Vagina (tissue), 2 donors: ENCODE measurements around the gene PPFIA4. TPM values are rescaled to one million over a fixed set of nuclear protein-coding genes. Genes with fewer than 3 reads are reported as not detected.

Source experiments
- DNase-seq, 2 donors: peaks; one replicate each; pipeline ENCODE4 v3.0.0-alpha.2; 2017; ENCODE audit errors: extremely low spot score in 2 of 2
- H3K27ac ChIP-seq: fragments of 200-600 bp; sonication (generic); one replicate; pipeline ENCODE4 v1.5.1; 2019
- H3K27me3 ChIP-seq: fragments of 200-600 bp; sonication (generic); one replicate; pipeline ENCODE4 v1.5.1; 2019
- H3K36me3 ChIP-seq, 2 donors: fragments of 200-600 bp; sonication (generic); one replicate each; pipeline ENCODE4 v1.5.1; 2017 to 2019
- H3K4me1 ChIP-seq: fragments of 200-600 bp; sonication (generic); one replicate; pipeline ENCODE4 v1.5.1; 2019
- H3K4me3 ChIP-seq, 2 donors: fragments of 200-600 bp; sonication (generic); 1 replicate in 1 of 2; 2 replicates in 1 of 2; pipeline ENCODE4 v1.5.1; 2016 to 2019
- H3K9me3 ChIP-seq: fragments of 200-600 bp; sonication (generic); one replicate; pipeline ENCODE4 v1.5.1; 2019
- POLR2A ChIP-seq, 2 donors: fragments of 450-650 bp; IDR thresholded peaks; one replicate each; pipeline ENCODE4 v1.6.1; 2017; ENCODE audit warnings: antibody characterized with exemption in 2 of 2, mild to moderate bottlenecking in 2 of 2, moderate library complexity in 2 of 2
- POLR2AphosphoS5 ChIP-seq, 2 donors: sonication (generic); formaldehyde crosslinking; IDR thresholded peaks; one replicate each; pipeline ENCODE4 v1.9.0; 2017; ENCODE audit warnings: antibody characterized with exemption in 2 of 2, mild to moderate bottlenecking in 2 of 2, low read depth in 1 of 2; ENCODE audit not compliant: insufficient read depth in 1 of 2
- intact Hi-C: fragments of 100-400 bp; cut with DNase I; formaldehyde crosslinking; loops from one replicate; pipeline ENCODE4 v1.15.1; 2023
- total RNA-seq: library from RNA; depleted of rRNA; stranded (reverse); fragments of >200 nt; gene quantifications from one replicate; pipeline ENCODE4 v1.2.3, GENCODE V29; 2016
- TF ChIP-seq, protein P1 (sequence below), 3 experiments: fragments of 450-650 bp in 2 of 3; fragments of 200-600 bp in 1 of 3; sonication (generic) in 1 of 3; IDR thresholded peaks; one replicate each; pipeline ENCODE4 v1.5.1; 2017 to 2019; ENCODE audit warnings: antibody characterized with exemption in 3 of 3, mild to moderate bottlenecking in 2 of 3, moderate library complexity in 2 of 3

Gene PPFIA4
- total RNA-seq, 1 donor from 2014 or later: 11.5 TPM

DNA sequence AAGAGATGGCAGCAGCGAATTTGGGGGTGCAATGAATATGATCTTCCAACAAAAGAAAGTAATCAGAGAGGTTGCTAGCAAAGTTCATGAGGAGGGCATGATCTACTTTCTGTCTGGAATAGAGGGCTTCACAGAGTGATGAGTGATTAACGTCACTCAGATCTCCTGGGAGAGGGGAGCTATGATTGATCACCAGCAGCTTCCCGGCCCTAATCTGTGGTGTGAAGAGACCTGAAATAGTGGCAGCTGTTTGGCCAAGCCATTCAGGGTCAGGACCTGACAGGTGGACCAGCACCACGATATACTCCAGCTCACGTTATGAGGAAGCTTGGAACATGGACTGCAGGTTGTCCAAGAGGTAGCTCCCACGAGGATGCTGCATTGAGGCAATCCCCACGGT is 39.0 kb upstream of the PPFIA4 start:
- TF ChIP-seq POLR2AphosphoS5 (IDR thresholded peaks at IDR 0.05; ENCODE audit: insufficient read depth in 1 of 2, low read depth in 1 of 2): no peak
- no peak for TF ChIP-seq POLR2A (IDR thresholded peaks at IDR 0.05)
- TF ChIP-seq, protein P1, sequence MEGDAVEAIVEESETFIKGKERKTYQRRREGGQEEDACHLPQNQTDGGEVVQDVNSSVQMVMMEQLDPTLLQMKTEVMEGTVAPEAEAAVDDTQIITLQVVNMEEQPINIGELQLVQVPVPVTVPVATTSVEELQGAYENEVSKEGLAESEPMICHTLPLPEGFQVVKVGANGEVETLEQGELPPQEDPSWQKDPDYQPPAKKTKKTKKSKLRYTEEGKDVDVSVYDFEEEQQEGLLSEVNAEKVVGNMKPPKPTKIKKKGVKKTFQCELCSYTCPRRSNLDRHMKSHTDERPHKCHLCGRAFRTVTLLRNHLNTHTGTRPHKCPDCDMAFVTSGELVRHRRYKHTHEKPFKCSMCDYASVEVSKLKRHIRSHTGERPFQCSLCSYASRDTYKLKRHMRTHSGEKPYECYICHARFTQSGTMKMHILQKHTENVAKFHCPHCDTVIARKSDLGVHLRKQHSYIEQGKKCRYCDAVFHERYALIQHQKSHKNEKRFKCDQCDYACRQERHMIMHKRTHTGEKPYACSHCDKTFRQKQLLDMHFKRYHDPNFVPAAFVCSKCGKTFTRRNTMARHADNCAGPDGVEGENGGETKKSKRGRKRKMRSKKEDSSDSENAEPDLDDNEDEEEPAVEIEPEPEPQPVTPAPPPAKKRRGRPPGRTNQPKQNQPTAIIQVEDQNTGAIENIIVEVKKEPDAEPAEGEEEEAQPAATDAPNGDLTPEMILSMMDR (IDR thresholded peaks at IDR 0.05): no peak
- Histone ChIP-seq H3K27me3 (no peaks in the 10 kb centered on the region), H3K9me3 (no peaks in the 10 kb centered on the region), H3K36me3 (no peaks in the 10 kb centered on the region), H3K27ac (no peak overlapping the region), H3K4me1 (no peaks in the 10 kb centered on the region), H3K4me3 (no peak overlapping the region)
- DNase-seq: no peak
- intact Hi-C loops: no loop called here

DNA sequence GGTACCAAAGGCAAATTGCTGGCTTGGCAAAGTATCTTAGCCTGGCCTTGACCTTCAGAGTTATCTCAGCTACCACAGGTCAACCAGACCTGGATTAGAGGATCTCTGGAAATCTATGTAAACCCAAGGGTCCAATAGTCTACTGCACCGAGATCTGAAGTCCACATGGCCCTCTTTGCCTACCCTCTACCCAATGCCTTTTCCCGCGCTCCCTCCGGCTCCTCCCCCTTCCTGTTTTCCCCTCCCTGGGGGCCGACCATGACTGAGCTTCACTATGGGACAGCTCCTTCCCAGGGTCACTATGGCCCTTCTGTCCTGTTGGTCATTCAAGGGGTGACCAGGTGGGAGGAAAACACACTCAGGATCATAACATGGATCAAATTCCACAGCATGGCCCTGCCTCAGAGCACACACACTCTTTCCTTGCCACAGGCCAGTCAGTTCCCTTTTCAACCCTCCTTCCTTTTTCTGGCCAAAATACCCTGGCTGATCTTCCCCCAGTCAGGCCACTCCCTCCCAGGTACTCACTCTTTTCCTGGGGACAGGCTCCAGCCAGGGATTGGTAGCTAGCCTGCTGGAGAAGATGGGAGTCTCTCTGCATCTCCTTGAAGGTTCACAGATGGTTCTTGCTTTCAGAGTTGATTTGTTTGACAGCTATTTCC is 38.2 kb upstream of the PPFIA4 start:
- Histone ChIP-seq H3K36me3 (no peaks in the 10 kb centered on the region), H3K27ac (no peak overlapping the region), H3K4me3 (no peak overlapping the region), H3K9me3 (no peaks in the 10 kb centered on the region), H3K4me1 (no peaks in the 10 kb centered on the region), H3K27me3 (no peaks in the 10 kb centered on the region)
- TF ChIP-seq POLR2AphosphoS5 (IDR thresholded peaks at IDR 0.05; ENCODE audit: insufficient read depth in 1 of 2, low read depth in 1 of 2) (no peak), POLR2A (IDR thresholded peaks at IDR 0.05) (no peak)
- TF ChIP-seq, protein P1 (IDR thresholded peaks at IDR 0.05): no peak
- DNase-seq: no peak
- intact Hi-C loops: no loop called here

DNA sequence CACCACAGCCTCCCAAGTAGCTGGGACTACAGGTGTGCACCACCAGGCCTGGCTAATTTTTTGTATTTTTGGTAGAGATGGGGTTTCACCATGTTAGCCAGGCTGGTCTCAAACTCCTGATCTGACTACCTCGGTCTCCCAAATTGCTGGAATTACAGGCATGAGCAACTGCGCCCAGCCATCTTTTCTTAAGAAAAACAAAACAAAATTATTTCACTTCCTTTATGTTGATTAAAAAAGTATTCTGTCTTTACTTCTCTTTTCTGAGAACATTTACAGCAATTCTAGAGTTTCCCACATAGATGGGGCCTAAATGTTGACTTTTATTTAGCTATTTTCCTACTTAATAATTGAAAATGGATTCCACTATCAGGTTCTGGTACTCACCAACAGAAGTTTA is 36.4 kb upstream of the PPFIA4 start:
- Histone ChIP-seq H3K4me1 (no peaks in the 10 kb centered on the region), H3K27ac (no peak overlapping the region), H3K9me3 (no peaks in the 10 kb centered on the region), H3K36me3 (no peaks in the 10 kb centered on the region), H3K4me3 (no peak overlapping the region), H3K27me3 (no peaks in the 10 kb centered on the region)
- DNase-seq: no peak
- TF ChIP-seq, protein P1 (IDR thresholded peaks at IDR 0.05): no peak
- no peak for TF ChIP-seq POLR2A (IDR thresholded peaks at IDR 0.05)
- TF ChIP-seq POLR2AphosphoS5 (IDR thresholded peaks at IDR 0.05; ENCODE audit: insufficient read depth in 1 of 2, low read depth in 1 of 2): no peak
- intact Hi-C loops: no loop called here

DNA sequence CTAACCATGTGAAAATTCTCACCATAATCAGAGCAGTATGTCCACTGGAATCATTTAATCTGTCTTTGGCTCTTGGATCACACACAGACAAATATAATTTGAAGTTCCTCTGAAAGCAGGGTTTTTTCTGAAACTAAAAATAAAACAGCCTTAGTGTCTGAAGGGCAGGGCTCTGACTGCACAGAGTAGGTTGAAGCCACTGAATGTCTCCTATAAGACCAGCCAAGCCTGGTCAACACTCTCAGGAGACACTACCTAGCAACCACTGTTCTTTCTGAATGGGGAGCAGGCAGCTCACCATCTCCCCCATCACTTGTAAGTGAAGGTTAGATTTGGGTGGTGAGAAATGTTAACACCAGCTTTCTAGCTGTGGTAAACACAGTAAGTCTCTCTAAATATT is 35.2 kb upstream of the PPFIA4 start:
- no peak for DNase-seq
- Histone ChIP-seq H3K27ac (no peak overlapping the region), H3K27me3 (no peaks in the 10 kb centered on the region), H3K9me3 (no peaks in the 10 kb centered on the region), H3K36me3 (no peaks in the 10 kb centered on the region), H3K4me1 (no peaks in the 10 kb centered on the region), H3K4me3 (no peak overlapping the region)
- intact Hi-C loops: no loop called here
- no peak for TF ChIP-seq POLR2AphosphoS5 (IDR thresholded peaks at IDR 0.05; ENCODE audit: insufficient read depth in 1 of 2, low read depth in 1 of 2)
- no peak for TF ChIP-seq POLR2A (IDR thresholded peaks at IDR 0.05)
- TF ChIP-seq, protein P1 (IDR thresholded peaks at IDR 0.05): no peak

DNA sequence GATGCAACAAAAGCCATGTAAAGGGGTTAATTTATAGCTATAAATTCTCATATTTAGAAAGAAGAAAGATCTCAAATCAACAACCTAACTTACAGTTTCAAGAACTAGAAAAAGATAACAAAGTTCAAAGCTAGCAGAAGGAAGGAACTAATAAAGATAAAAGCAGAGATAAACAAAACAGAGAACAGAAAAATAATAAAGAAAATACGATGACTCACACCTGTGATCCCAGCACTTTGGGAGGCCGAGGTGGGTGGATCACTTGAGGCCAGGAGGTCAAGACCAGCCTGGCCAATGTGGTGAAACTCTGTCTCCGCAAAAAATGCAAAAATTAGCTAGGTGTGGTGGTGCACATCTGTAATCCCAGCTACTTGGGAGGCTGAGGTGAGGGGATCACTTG is 31.5 kb upstream of the PPFIA4 start:
- Histone ChIP-seq H3K9me3 (no peaks in the 10 kb centered on the region), H3K36me3 (no peaks in the 10 kb centered on the region), H3K4me1 (no peaks in the 10 kb centered on the region), H3K4me3 (no peak overlapping the region), H3K27ac (no peak overlapping the region), H3K27me3 (no peaks in the 10 kb centered on the region)
- intact Hi-C loops: no loop called here
- no peak for DNase-seq
- TF ChIP-seq, protein P1 (IDR thresholded peaks at IDR 0.05): no peak
- TF ChIP-seq POLR2A (IDR thresholded peaks at IDR 0.05) (no peak), POLR2AphosphoS5 (IDR thresholded peaks at IDR 0.05; ENCODE audit: insufficient read depth in 1 of 2, low read depth in 1 of 2) (no peak)
